Right atrium auricular region (tissue), 2 donors: ENCODE data around the gene GXYLT2. TPM values are rescaled to one million over a fixed set of nuclear protein-coding genes. Genes with fewer than 3 reads are reported as not detected.
"Not testable (repeated sequence)": the region's sequence is repeated elsewhere in the genome, so short reads cannot be mapped to it uniquely, and the experiment has no call there.

Experiments
- DNase-seq: peaks from one replicate; pipeline ENCODE4 v3.0.0-alpha.2; 2019; ENCODE audit warnings: low spot score
- H3K27ac ChIP-seq, 2 donors: fragments of 200-600 bp; sonication (generic); 1 replicate in 1 of 2; 2 replicates in 1 of 2; pipeline ENCODE4 v1.5.1; 2016 to 2019
- H3K27me3 ChIP-seq, 2 donors: fragments of 200-600 bp; sonication (generic); one replicate each; pipeline versions ENCODE4 v1.5.1 to v1.6.0; 2017 to 2019
- H3K36me3 ChIP-seq: fragments of 200-600 bp; sonication (generic); one replicate; pipeline ENCODE4 v1.5.1; 2016
- H3K4me1 ChIP-seq, 2 donors: fragments of 200-600 bp; sonication (generic); one replicate each; pipeline versions ENCODE4 v1.5.1 to v1.6.0; 2017 to 2019
- H3K4me3 ChIP-seq, 2 donors: fragments of 200-600 bp; sonication (generic); 1 replicate in 1 of 2; 2 replicates in 1 of 2; pipeline ENCODE4 v1.5.1; 2017 to 2019; ENCODE audit warnings: mild to moderate bottlenecking in 1 of 2, moderate library complexity in 1 of 2
- H3K9me3 ChIP-seq, 2 donors: fragments of 200-600 bp; sonication (generic); one replicate each; pipeline ENCODE4 v1.5.1; 2019
- total RNA-seq, 2 donors: library from RNA; depleted of rRNA; stranded (reverse); fragments of >200 nt; gene quantifications; one replicate each; pipeline ENCODE4 v1.1.0, GENCODE V29; 2016
- TF ChIP-seq, protein P1 (sequence below), 2 donors: fragments of 200-600 bp; sonication (generic); IDR thresholded peaks; one replicate each; pipeline ENCODE4 v1.5.1; 2019; ENCODE audit warnings: antibody characterized with exemption in 2 of 2

The GXYLT2 gene
- total RNA-seq, 2 donors from 2014 or later = 31.7 to 37.3 TPM

DNA sequence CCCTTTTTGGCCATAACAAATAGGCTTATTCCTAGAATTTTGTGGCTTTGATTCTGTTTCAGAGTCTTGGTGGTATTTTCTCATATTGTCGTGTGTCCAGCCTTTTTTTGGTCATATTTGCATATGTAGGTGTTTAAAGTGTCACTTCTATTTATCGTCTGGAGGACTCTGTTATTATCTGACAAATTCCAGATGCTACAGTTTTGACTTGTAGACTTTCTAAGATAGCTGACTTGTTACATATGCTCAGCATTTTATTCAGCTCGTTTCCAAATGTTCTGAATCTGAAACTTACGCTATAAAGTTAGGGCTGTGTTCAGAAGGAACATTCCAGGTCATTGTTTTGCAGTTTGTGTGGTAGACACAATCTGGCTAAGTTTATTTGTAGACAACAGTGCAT lies 110.6 kb downstream of the GXYLT2 start:
- H3K4me3 ChIP-seq = peak overlapping the region; percentile 88 to 96
- H3K36me3 ChIP-seq = peaks cover 11% of the 10 kb centered on the region
- no peaks in the 10 kb centered on the region for H3K27me3 ChIP-seq
- TF ChIP-seq, protein P1, sequence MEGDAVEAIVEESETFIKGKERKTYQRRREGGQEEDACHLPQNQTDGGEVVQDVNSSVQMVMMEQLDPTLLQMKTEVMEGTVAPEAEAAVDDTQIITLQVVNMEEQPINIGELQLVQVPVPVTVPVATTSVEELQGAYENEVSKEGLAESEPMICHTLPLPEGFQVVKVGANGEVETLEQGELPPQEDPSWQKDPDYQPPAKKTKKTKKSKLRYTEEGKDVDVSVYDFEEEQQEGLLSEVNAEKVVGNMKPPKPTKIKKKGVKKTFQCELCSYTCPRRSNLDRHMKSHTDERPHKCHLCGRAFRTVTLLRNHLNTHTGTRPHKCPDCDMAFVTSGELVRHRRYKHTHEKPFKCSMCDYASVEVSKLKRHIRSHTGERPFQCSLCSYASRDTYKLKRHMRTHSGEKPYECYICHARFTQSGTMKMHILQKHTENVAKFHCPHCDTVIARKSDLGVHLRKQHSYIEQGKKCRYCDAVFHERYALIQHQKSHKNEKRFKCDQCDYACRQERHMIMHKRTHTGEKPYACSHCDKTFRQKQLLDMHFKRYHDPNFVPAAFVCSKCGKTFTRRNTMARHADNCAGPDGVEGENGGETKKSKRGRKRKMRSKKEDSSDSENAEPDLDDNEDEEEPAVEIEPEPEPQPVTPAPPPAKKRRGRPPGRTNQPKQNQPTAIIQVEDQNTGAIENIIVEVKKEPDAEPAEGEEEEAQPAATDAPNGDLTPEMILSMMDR (IDR thresholded peaks at IDR 0.05) = no peak
- H3K9me3 ChIP-seq = no peaks in the 10 kb centered on the region
- no peak for DNase-seq
- peak overlapping the region; percentile 14 to 100 for H3K27ac ChIP-seq
- peaks cover 0 to 59% of the 10 kb centered on the region in 2 donors for H3K4me1 ChIP-seq

DNA sequence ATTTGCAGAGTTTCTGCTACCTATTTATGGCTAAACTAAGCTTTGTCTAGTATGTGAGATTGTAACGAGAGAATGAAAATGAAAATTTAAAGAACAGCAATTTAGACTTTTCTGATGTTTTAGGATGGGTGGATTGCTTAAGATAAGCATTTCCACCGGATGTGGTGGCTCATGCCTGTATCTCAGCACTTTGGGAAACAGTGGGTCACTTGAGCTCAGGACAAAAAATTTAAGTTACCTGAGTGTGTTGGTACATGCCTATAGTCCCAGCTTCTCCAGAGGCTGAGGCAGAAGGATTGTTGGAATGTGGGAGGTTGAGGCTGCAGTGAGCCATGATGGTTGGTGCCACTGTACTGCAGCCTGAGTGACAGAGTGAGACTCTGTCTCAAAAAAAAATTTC lies 112.1 kb downstream of the GXYLT2 start:
- TF ChIP-seq, protein P1 (IDR thresholded peaks at IDR 0.05) = no peak
- Histone ChIP-seq H3K27me3 (no peaks in the 10 kb centered on the region), H3K4me1 (peaks cover 0 to 65% of the 10 kb centered on the region in 2 donors), H3K4me3 (no peak overlapping the region), H3K9me3 (no peaks in the 10 kb centered on the region), H3K36me3 (peaks cover 11% of the 10 kb centered on the region), H3K27ac (no peak overlapping the region)
- DNase-seq = no peak

DNA sequence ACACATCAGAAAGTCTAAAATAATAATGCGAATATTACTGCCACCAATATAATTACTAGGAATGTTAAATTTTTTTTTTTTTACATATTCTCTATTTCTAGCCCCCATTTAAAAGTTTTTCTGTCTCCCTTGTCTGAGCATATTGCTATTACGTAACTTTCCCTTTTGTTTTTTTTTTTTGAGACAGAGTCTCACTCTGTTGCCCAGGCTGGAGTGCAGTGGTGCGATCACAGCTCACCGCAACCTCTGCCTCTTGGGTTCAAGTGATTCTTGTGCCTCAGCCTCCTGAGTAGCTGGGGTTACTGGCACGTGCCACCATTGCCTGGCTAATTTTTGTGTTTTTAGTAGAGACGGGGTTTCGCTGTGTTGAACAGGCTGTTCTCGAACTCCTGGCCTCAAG lies 115.2 kb downstream of the GXYLT2 start:
- not testable (repeated sequence) for DNase-seq, H3K4me3 ChIP-seq, H3K27ac ChIP-seq, H3K9me3 ChIP-seq, H3K27me3 ChIP-seq
- peaks cover 22% of the 10 kb centered on the region for H3K36me3 ChIP-seq
- peaks cover 0 to 61% of the 10 kb centered on the region in 2 donors for H3K4me1 ChIP-seq

DNA sequence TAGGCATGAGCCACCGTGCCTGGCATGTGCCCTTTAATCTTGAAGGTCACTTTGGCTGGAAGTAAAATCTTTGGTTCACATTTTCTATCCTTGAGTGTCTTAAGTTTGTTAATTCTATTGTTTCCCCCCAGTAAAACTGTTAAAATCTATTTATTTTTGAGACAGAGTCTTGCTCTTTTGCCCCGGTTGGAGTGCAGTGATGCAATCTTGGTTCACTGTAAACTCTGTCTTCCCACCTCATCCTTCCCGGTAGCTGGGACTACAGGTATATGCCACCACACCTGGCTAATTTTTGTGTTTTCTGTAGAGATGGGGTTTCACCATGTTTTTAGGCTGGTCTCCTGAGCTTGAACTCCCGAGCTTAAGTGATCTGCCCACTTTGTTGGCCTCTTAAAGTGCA lies 116.5 kb downstream of the GXYLT2 start:
- Histone ChIP-seq H3K27me3 (no peaks in the 10 kb centered on the region), H3K4me3 (no peak overlapping the region), H3K9me3 (no peaks in the 10 kb centered on the region), H3K4me1 (peaks cover 0 to 61% of the 10 kb centered on the region in 2 donors), H3K36me3 (peaks cover 22% of the 10 kb centered on the region), H3K27ac (peak overlapping the region in 1 of 2 donors; percentile 17)
- TF ChIP-seq, protein P1 (IDR thresholded peaks at IDR 0.05) = no peak
- no peak for DNase-seq

DNA sequence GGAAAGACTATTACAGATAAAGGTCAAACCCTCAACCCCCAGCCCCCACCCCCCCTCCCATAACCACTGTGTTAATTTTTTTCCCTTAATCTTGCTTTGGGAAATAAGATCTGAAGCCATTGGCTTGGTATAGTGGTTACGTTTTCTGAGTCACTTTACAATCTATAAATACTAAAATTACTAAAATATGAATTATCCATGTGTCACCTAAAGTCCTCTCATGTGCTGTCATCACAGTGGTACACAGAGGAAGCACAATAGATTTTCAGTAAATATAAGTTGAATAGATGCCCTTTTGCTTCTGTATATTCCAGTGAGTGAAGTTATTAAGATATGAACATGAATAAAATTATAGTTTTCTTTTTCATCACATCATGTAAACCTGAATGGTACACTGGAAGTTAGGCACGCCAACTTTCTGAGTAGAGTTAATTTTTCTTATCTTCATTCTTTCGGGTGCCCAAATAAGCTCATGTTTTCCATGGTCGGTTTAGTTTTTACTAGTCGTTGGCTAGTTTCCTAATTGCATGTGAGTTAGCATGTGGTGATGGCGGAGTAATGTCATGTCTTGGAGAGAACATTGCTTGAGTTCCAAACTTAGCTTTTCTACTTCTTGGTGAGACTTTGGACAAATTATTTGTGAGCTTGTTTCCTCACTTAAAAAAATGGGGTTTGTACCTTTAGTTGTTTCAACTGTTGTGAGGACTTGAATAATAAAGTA lies 120.3 kb downstream of the GXYLT2 start:
- no peaks in the 10 kb centered on the region for H3K27me3 ChIP-seq
- H3K9me3 ChIP-seq = no peaks in the 10 kb centered on the region
- TF ChIP-seq, protein P1 (IDR thresholded peaks at IDR 0.05) = no peak
- no peak overlapping the region for H3K27ac ChIP-seq
- peaks cover 0 to 47% of the 10 kb centered on the region in 2 donors for H3K4me1 ChIP-seq
- DNase-seq = no peak
- peaks cover 11% of the 10 kb centered on the region for H3K36me3 ChIP-seq
- no peak overlapping the region for H3K4me3 ChIP-seq

DNA sequence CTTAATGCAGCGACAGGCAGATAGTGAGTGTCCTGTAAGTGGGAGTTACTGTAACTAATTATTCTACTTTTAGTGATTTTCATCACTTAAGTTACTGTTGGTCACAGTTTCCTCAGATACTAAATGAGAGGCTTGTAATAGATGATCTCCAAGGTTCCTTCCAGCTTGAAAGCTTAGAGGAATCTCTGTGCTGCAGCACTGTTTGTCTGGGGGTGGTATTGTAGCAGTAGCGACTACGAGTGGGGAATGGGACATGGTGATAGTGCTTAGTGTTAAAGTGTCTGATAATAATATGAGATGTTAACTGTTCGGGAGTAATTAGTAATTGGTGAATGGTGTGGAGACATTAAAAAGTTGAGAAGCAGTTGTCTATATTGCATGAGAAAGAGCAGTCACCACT lies 121.2 kb downstream of the GXYLT2 start:
- TF ChIP-seq, protein P1 (IDR thresholded peaks at IDR 0.05) = no peak
- H3K36me3 ChIP-seq = peaks cover 11% of the 10 kb centered on the region
- no peak overlapping the region for H3K4me3 ChIP-seq

More for the DNA sequence above, 121.2 kb downstream of the GXYLT2 start:
- H3K27ac ChIP-seq = no peak overlapping the region
- no peaks in the 10 kb centered on the region for H3K9me3 ChIP-seq
- no peaks in the 10 kb centered on the region for H3K27me3 ChIP-seq
- H3K4me1 ChIP-seq = peaks cover 0 to 46% of the 10 kb centered on the region in 2 donors
- DNase-seq = no peak
